Smooth muscle cell (in vitro differentiated cells): ENCODE results near the gene YAP1. TPM values are rescaled to one million over a fixed set of nuclear protein-coding genes. Genes with fewer than 3 reads are reported as not detected.

Experiments used
- DNase-seq: peaks from one replicate; lab custom pipeline; 2025; ENCODE audit not compliant: unreplicated experiment; lab: John Stamatoyannopoulos, UW
- H2AFZ ChIP-seq: fragments of 200-600 bp; sonication (generic); 2 replicates; pipeline ENCODE4 v1.6.0; 2016; ENCODE audit warnings: antibody characterized with exemption, low read depth, mild to moderate bottlenecking
- H3F3A ChIP-seq: fragments of 200-600 bp; sonication (generic); 2 replicates; pipeline ENCODE4 v1.6.0; 2017; ENCODE audit warnings: antibody characterized with exemption, low read depth
- H3K27ac ChIP-seq: fragments of 200-600 bp; sonication (generic); 2 replicates; pipeline ENCODE4 v1.5.1; 2016; ENCODE audit warnings: low read depth, mild to moderate bottlenecking
- H3K27me3 ChIP-seq: fragments of 200-600 bp; sonication (generic); 2 replicates; pipeline ENCODE4 v1.6.1; 2016; ENCODE audit warnings: low read depth, mild to moderate bottlenecking
- H3K36me3 ChIP-seq: fragments of 200-600 bp; sonication (generic); 2 replicates; pipeline ENCODE4 v1.5.1; 2016; ENCODE audit warnings: low read depth
- H3K4me1 ChIP-seq: fragments of 200-600 bp; sonication (generic); 2 replicates; pipeline ENCODE4 v1.5.1; 2016; ENCODE audit warnings: low read depth
- H3K4me2 ChIP-seq: fragments of 200-600 bp; sonication (generic); 2 replicates; pipeline ENCODE4 v1.6.0; 2016; ENCODE audit warnings: mild to moderate bottlenecking
- H3K4me3 ChIP-seq: fragments of 200-600 bp; sonication (generic); 2 replicates; pipeline ENCODE4 v1.5.1; 2016; ENCODE audit warnings: mild to moderate bottlenecking
- H3K79me2 ChIP-seq: fragments of 200-600 bp; sonication (generic); 2 replicates; pipeline ENCODE4 v1.6.0; 2016; ENCODE audit warnings: low read depth, mild to moderate bottlenecking
- H3K9ac ChIP-seq: fragments of 200-600 bp; sonication (generic); 2 replicates; pipeline ENCODE4 v1.6.0; 2016; ENCODE audit warnings: low read depth
- H3K9me3 ChIP-seq: fragments of 200-600 bp; sonication (generic); replicated peaks from 2 replicates; pipeline ENCODE4 v1.5.1; 2016; ENCODE audit warnings: low read depth
- H4K20me1 ChIP-seq: fragments of 200-600 bp; sonication (generic); 2 replicates; pipeline ENCODE4 v1.6.0; 2016; ENCODE audit warnings: low read depth
- WGBS: methylation state at CpG from one replicate; pipeline ENCODE4 v1.1.7; 2016; ENCODE audit warnings: low lambda C conversion rate; 5-methylcytosine and 5-hydroxymethylcytosine counted together
- polyA plus RNA-seq: library from polyadenylated mRNA; unstranded; fragments of >200 nt; fragmentation: Nextera tagmentation; extraction: Ambion mirVana; gene quantifications from 2 replicates; pipeline ENCODE4 v1.2.1, GENCODE V29; 2016
- total RNA-seq: library from RNA; depleted of rRNA; stranded (reverse); fragments of >200 nt; gene quantifications from 2 replicates; pipeline ENCODE4 v1.2.3, GENCODE V29; 2014
- TF ChIP-seq, protein P1 (sequence below): fragments of 200-600 bp; sonication (generic); IDR thresholded peaks from 2 replicates; pipeline ENCODE4 v1.5.1; 2017; ENCODE audit warnings: borderline replicate concordance, mild to moderate bottlenecking, antibody characterized with exemption; ENCODE audit not compliant: insufficient read depth, poor library complexity, severe bottlenecking

YAP1 gene
- total and polyA plus RNA-seq, 2 experiments from 2014 or later = 25.1 to 174 TPM

DNA sequence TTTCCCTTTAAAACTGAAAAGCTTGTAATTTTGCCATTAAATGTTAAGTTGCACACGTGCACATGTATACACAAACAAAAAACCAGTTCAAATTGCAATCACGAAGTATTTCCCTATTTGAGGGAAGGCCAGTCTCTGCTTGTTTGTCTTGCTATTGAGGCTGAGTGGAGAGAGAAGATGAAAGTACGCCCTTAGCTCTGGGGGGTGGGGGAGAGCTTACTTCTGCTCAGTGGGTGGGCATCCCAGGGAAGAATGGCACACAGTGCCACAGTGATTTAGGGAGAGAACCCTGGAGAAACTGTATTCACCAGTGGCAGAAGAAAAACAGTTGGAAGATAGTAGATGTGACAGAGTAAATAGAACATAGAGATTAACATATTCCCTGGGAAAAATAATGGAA is 8.7 kb downstream of the YAP1 start:
- TF ChIP-seq, protein P1, sequence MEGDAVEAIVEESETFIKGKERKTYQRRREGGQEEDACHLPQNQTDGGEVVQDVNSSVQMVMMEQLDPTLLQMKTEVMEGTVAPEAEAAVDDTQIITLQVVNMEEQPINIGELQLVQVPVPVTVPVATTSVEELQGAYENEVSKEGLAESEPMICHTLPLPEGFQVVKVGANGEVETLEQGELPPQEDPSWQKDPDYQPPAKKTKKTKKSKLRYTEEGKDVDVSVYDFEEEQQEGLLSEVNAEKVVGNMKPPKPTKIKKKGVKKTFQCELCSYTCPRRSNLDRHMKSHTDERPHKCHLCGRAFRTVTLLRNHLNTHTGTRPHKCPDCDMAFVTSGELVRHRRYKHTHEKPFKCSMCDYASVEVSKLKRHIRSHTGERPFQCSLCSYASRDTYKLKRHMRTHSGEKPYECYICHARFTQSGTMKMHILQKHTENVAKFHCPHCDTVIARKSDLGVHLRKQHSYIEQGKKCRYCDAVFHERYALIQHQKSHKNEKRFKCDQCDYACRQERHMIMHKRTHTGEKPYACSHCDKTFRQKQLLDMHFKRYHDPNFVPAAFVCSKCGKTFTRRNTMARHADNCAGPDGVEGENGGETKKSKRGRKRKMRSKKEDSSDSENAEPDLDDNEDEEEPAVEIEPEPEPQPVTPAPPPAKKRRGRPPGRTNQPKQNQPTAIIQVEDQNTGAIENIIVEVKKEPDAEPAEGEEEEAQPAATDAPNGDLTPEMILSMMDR = no peak
- Histone ChIP-seq H4K20me1 (peaks cover 94% of the 10 kb centered on the region), H3K4me3 (no peak overlapping the region), H3F3A (peaks cover 28% of the 10 kb centered on the region), H3K9ac (peak overlapping the region; percentile 17), H3K9me3 (no peaks in the 10 kb centered on the region), H3K36me3 (peaks cover 6% of the 10 kb centered on the region), H2AFZ (no peak overlapping the region), H3K4me1 (peaks cover 72% of the 10 kb centered on the region), H3K79me2 (peaks cover 100% of the 10 kb centered on the region), H3K27ac (peak overlapping the region; percentile 99), H3K27me3 (no peaks in the 10 kb centered on the region), H3K4me2 (peak overlapping the region; percentile 98)
- WGBS = 42% methylated on average over 3 of the region's 3 CpGs
- no peak for DNase-seq

DNA sequence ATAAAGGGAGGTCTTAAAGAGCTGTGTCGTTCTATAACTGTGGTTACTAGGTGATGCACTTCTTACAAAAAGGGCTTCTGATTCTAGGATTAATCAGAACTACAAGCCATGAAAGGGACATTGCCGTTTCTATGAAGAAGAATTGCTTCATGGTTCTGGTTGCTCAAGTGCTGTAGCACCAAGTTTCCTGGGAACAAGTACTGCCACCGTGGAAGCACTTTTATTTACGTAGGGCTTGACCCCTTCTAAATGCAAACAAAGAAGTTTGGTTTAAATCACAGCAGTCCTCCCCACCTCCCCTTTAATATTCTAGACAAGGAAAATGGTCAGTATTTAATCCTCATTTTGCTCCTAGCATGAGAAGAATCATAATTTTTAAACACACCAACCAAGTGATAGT is 9.8 kb downstream of the YAP1 start:
- Histone ChIP-seq H3K27ac (peak overlapping the region; percentile 99), H4K20me1 (peaks cover 94% of the 10 kb centered on the region), H3K27me3 (no peaks in the 10 kb centered on the region), H3K9me3 (no peaks in the 10 kb centered on the region), H3K4me3 (peak overlapping the region; percentile 2), H2AFZ (no peak overlapping the region), H3K36me3 (peaks cover 6% of the 10 kb centered on the region), H3K9ac (peak overlapping the region; percentile 33), H3K79me2 (peaks cover 100% of the 10 kb centered on the region), H3F3A (peaks cover 26% of the 10 kb centered on the region), H3K4me2 (peak overlapping the region; percentile 98), H3K4me1 (peaks cover 61% of the 10 kb centered on the region)
- WGBS = 22% methylated on average over 4 of the region's 4 CpGs
- TF ChIP-seq, protein P1 = no peak
- no peak for DNase-seq

DNA sequence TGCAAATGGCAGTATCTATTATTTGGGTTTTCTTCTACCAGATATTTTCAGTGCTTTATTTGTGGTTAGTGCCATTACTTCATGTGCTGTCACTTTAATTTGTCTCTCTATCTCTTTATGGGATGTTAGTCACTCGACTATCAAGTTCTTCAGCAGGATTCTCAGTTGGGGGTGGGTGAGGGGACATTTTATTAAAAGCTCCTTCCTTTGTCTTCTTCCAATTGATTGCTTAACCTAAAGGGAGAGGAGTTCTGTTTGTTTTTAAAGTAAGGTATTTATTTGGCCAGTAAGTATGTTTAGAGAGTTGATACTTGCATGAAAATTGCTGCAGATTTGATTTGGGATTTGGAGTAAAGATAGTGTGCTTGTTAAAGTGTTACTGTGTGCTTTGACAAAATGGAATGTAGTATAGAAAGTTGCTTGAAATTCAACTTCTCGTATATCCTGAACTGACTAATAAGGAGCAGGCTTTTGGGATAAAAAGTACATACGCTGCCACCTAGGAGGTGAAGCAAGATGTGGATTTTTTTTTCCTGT is 10.3 kb downstream of the YAP1 start:
- WGBS = 18% methylated on average over 3 of the region's 3 CpGs
- Histone ChIP-seq H3F3A (peaks cover 26% of the 10 kb centered on the region), H3K79me2 (peaks cover 100% of the 10 kb centered on the region), H3K9me3 (no peaks in the 10 kb centered on the region), H3K27me3 (no peaks in the 10 kb centered on the region), H3K4me3 (peak overlapping the region; percentile 2), H4K20me1 (peaks cover 94% of the 10 kb centered on the region), H3K27ac (peak overlapping the region; percentile 99), H3K9ac (peak overlapping the region; percentile 33), H3K36me3 (peaks cover 6% of the 10 kb centered on the region), H2AFZ (no peak overlapping the region), H3K4me1 (peaks cover 56% of the 10 kb centered on the region), H3K4me2 (peak overlapping the region; percentile 98)
- TF ChIP-seq, protein P1 = no peak
- no peak for DNase-seq

DNA sequence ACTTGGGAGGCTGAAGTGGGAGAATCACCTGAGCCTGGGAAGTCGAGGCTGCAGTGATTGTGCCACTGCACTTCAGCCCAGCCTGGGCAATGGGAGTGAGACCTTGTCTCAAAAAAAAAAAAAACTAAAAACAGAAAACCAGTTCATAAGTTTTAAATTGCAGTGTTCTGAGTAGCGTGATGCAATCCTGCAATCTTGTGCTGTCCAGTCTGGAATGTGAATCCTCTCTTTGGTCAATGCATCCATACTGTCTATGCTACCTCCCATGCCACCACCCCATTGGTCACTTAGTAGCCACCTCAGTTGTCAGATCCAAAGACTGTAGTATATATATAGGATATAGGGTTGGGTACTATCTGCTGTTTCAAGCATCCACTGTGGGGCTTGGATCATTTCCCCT is 11.1 kb downstream of the YAP1 start:
- Histone ChIP-seq H4K20me1 (peaks cover 93% of the 10 kb centered on the region), H3K27ac (peak overlapping the region; percentile 99), H3K4me3 (no peak overlapping the region), H3F3A (peaks cover 26% of the 10 kb centered on the region), H3K9me3 (no peaks in the 10 kb centered on the region), H3K4me2 (peak overlapping the region; percentile 98), H3K36me3 (peaks cover 11% of the 10 kb centered on the region), H3K79me2 (peaks cover 100% of the 10 kb centered on the region), H3K4me1 (peaks cover 48% of the 10 kb centered on the region), H2AFZ (no peak overlapping the region), H3K27me3 (no peaks in the 10 kb centered on the region), H3K9ac (no peak overlapping the region)
- WGBS = 93% methylated on average over 2 of the region's 2 CpGs
- no peak for DNase-seq
- TF ChIP-seq, protein P1 = no peak
